HG03135 (cell line): ENCODE data around the gene CHI3L1.

Experiments used
- ATAC-seq: cut with Tn5 transposase; IDR thresholded peaks from one replicate; pipeline ENCODE4 v1.9.1; 2021; ENCODE audit warnings: mild to moderate bottlenecking, moderate library complexity; ENCODE audit not compliant: unreplicated experiment

CHI3L1 gene

GRCh38 chr1:203207751-203208150 lies 21.2 kb upstream of the CHI3L1 start:
- ATAC-seq = no peak

GRCh38 chr1:203206129-203206687 lies 19.7 kb upstream of the CHI3L1 start:
- no peak for ATAC-seq

- ATAC-seq = no peak
Observed at GRCh38 chr1:203204756-203205155, 18.3 kb upstream of the CHI3L1 start.

- ATAC-seq = no peak
Observed at GRCh38 chr1:203202431-203203245, 16.1 kb upstream of the CHI3L1 start.

- no peak for ATAC-seq
Observed at GRCh38 chr1:203201516-203202205, 15.2 kb upstream of the CHI3L1 start.

- ATAC-seq = no peak
Observed at GRCh38 chr1:203200916-203201315, 14.4 kb upstream of the CHI3L1 start.

- ATAC-seq = no peak
Observed at GRCh38 chr1:203199816-203200571, 13.5 kb upstream of the CHI3L1 start.

GRCh38 chr1:203199481-203199815 lies 12.9 kb upstream of the CHI3L1 start:
- ATAC-seq = no peak

- ATAC-seq = no peak
Observed at GRCh38 chr1:203199002-203199401, 12.5 kb upstream of the CHI3L1 start.

- no peak for ATAC-seq
Observed at GRCh38 chr1:203197625-203198024, 11.1 kb upstream of the CHI3L1 start.

GRCh38 chr1:203196371-203196770 lies 9.9 kb upstream of the CHI3L1 start:
- no peak for ATAC-seq

GRCh38 chr1:203190949-203191348 lies 4.4 kb upstream of the CHI3L1 start:
- no peak for ATAC-seq

- ATAC-seq = no peak
Observed at GRCh38 chr1:203189951-203190352, 3.4 kb upstream of the CHI3L1 start.

GRCh38 chr1:203188686-203189232 lies 2.3 kb upstream of the CHI3L1 start:
- no peak for ATAC-seq

GRCh38 chr1:203187689-203188264 lies 1.3 kb upstream of the CHI3L1 start:
- no peak for ATAC-seq

- no peak for ATAC-seq
Observed at GRCh38 chr1:203187304-203187685, 791 bp upstream of the CHI3L1 start.

- no peak for ATAC-seq
Observed at GRCh38 chr1:203186091-203186445, 436 bp downstream of the CHI3L1 start.

- ATAC-seq = no peak
Observed at GRCh38 chr1:203185585-203185984, 919 bp downstream of the CHI3L1 start.

- no peak for ATAC-seq
Observed at GRCh38 chr1:203185061-203185461, 1.4 kb downstream of the CHI3L1 start.

GRCh38 chr1:203184467-203184866 lies 2.0 kb downstream of the CHI3L1 start:
- no peak for ATAC-seq

GRCh38 chr1:203183828-203184227 lies 2.7 kb downstream of the CHI3L1 start:
- ATAC-seq = no peak
